Islet precursor cell (in vitro differentiated cells): ENCODE results near the gene SDC1.
A peak's percentile ranks its signal among the peaks of the same experiment; 100 is the strongest.
"Not testable (repeated sequence)": the region's sequence is repeated elsewhere in the genome, so short reads cannot be mapped to it uniquely, and the experiment has no call there.

Experiments used
- DNase-seq: peaks from one replicate; pipeline ENCODE4 v3.0.0-alpha.2; 2018

The SDC1 gene

DNA sequence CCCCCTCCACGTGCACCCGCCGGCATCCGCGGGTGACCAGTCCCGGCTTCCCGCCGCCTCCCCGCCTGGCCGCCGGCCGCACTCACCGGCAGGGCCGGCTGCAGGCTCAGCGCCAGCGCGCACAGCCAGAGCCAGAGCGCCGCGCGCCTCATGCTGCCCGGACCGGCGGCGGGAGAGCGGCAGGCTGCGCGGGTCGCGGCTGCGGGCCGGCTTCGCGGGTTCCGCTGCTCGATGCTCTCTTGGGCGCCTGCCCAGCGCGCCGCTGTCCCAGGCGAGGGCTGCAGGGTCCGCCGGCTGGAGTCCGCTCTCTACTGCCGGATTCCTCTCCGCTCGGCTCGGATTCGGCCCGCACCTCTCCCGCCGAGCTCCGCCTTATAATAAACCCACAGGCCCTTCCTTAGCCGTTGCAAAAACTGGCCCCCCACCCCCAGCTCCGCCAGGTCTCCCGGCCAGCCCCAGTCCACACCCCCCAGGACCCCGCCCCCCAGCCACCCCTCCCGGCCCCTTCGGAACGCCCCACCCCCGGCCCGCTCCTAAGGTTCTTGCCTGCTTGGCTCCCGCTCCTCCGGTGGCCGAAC lies at the start of gene SDC1:
SDC1 (minus strand) TSS at position 415 of the 578 bp plus-strand sequence; CDS start at position 152, 263 bp downstream.
- DNase-seq = peak; percentile 86

DNA sequence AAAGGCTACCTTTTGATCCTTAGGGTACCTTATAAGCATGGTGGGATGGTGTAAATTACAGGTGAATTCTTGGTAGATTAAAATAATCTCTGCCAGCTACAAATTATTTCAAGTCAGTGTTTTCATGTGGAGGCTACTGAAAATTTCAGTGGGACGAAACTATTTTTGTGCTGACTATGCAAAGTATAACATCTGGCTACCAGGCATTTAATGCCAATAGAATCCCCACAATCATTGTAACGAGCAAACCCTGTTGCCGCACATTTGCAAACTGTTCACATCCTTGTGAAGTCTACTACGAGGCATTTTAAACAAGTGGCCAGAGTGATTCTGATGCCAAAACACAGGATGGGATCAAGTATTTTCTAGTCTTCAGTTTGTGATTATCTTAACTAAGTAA lies 48.1 kb upstream of the SDC1 start:
- no peak for DNase-seq

- not testable (repeated sequence) for DNase-seq
These were observed 43.4 kb upstream of the SDC1 start for GRCh38 chr2:20268317-20268716.

GRCh38 chr2:20267529-20267928 lies 42.6 kb upstream of the SDC1 start:
- no peak for DNase-seq

GRCh38 chr2:20264629-20265028 lies 39.7 kb upstream of the SDC1 start:
- DNase-seq = no peak

- DNase-seq = no peak
These were observed 32.5 kb upstream of the SDC1 start for GRCh38 chr2:20257411-20257810.

DNA sequence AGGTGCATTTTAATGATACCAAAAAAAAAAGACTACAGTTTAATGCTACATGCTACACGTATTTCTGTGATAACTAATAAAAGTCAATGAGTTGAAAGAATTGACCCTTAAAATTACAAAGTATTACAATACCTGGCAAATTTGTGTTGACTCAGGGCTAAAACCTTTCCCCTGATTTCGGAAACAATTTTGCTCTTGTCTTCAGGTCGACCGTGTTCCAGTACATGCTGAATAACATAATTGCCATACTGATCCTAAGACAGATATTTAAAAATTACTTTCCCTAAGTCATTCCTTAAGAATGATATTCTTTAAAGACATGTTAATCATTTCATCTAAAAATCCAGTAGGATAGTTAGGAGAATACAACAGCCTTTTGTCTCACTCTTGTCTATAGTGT lies 29.8 kb upstream of the SDC1 start:
- no peak for DNase-seq

DNA sequence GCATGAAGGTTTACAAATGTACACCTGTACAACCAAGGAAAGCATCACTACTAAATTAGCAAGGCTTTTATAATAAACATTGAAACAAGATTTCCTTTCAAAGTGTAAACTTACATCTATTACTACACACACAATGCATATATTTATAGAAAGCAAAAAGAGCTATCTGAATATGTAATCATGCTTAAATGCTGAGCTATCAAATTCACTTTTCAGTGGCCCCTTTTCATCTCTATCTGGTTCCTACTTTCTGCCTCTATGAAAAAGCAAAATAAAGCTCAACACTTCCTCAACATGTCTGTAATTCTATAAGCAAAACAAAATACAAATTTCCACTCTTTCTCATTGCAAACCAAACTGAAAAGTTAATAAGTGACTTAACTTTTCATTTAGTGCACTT lies 25.5 kb upstream of the SDC1 start:
- no peak for DNase-seq

GRCh38 chr2:20249170-20249569 lies 24.2 kb upstream of the SDC1 start:
- DNase-seq = no peak

- no peak for DNase-seq
These were observed 22.2 kb upstream of the SDC1 start for GRCh38 chr2:20247084-20247483.

- not testable (repeated sequence) for DNase-seq
These were observed 18.7 kb upstream of the SDC1 start for GRCh38 chr2:20243637-20244036.

DNA sequence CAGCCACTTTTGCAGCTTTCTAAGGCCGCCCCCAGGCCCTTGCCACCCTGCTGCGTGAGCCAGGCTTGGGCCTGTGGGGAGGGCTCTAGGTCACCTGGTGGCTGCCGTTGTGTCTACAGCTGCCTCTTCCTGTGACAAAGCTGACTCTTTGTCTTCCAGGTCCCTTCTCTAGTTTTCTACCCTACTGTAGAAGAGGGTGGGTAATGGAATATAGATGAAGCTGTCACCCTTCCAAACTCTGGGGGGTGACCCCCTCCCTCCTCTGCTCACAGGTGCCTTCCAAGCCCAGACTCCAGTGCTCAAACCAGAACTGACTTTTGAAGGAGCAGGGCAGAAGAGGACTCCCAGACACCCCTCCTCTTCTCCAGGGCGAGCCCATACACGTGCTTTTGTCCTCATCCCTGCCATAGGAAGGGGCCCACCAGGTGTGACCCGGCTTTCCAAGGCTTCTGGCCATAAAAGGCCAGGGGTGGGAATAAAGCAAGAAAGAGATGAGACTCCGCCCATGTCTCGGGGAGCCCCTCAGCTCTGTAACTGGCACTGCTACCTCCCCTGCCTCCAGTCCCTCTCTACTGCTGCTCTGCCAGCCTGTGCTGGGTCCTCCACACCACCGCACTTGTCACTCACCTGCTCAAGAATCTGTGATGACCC lies 17.9 kb upstream of the SDC1 start:
- peak; percentile 71 for DNase-seq

- no peak for DNase-seq
These were observed 17.2 kb upstream of the SDC1 start for GRCh38 chr2:20241973-20242726.

DNA sequence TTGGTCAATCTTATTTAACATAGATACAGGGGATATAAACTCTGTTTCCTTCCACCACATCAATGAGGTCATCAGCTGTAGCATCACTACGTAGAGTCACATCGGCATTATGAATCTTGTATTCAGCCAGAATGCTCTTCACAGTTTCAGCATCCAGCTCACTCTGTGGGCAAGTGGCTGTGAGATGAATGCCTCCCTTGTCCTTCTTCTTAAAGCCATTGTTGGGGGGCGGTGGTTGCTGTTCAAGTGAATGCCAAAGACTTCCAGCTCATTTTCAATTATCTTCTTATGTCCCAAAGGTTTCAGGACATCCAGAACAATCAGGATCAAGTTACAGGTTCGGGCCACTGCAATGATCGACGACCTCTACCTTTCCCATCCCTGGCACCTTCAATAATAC lies 15.4 kb upstream of the SDC1 start:
- not testable (repeated sequence) for DNase-seq

- no peak for DNase-seq
These were observed 11.6 kb upstream of the SDC1 start for GRCh38 chr2:20236496-20236895.

DNA sequence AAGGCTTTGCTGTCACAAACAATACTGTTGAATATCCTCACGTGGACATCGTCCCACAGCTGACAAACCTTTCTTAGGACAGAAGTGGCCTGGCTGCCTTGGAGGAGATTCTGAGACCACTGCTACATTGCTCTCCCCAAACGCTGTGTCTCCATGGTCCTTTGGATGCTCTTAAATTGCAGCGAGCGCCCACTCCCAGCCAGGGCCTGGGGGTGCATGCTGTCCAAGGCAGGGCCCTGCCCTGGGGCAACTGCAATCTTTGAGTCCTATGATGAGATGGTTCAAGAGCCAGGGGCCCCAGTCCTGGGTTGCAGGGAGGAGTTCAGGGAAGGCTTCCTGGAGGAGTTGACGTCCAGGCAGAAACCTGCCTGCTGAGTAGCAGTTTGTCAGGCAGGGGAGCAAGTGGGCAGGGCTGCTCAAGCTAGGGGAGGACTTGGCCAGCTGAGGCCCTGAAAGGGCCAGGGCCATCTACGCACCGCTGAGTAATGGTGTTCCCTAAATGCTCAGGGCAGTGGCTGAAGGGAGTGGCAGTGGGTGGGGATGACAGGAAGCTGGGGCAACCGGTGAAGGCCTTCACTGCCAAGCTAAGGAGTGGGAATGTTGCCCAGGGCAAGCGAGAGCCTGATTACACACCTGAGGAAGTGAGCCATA lies 10.8 kb upstream of the SDC1 start:
- DNase-seq = no peak

DNA sequence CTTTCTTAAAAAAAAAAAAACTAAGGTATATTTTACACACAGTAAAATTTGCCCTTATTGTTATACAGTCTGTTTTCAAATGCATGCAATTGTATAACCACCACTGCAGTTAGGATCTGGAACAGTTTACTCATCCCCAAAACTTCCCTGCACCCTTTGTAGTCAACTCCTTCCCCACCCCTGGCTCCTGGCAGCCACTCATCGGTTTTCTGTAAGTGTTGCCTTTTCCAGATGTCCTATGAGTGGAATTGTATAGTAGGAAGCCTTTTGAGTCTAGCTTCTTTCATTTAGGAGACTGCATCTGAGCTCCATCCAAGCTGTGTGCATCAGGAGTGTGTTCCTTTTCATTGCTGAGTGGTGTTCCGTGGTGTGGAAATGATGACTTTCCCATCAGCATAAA lies 9.7 kb upstream of the SDC1 start:
- not testable (repeated sequence) for DNase-seq

DNA sequence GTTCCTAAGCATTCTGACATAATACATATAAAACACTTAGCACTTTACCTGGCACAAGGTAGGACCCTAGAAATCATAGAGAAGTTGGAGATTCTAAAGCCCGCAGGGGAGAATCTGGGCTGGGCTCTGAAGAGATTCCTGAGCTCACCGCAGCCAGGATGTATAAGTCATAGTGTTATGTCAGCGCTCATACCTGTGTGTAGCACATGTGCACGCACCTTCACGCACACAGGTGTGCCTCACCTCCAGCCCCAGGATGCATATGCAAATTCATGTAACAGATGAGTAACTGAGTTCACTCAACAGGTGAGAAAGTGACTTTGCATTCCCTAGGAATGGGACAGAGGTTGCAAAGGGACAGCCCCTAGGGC lies 7.9 kb upstream of the SDC1 start:
- DNase-seq = peak; percentile 56

DNA sequence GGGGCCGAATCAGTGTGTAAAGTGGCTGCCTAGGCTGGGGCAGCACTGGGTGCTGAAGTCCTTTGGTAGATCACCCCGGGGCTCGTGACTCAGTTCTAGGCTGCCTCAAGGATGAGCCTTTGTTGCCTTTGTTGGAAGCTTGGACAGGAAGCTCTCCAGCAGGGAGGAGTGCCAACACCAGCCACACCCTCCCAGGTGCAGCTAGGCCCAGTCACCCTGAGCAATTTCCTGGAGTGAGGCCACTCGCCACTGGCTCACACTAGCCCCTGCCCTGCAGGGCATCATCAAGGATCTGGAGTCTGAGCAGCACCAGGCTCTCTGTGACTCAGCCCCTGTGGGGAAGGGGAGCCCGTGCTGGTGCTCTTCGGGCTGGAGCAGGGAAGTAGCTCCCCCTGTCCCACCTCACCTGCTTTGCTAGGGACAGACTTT lies 6.7 kb upstream of the SDC1 start:
- peak; percentile 98 for DNase-seq

DNA sequence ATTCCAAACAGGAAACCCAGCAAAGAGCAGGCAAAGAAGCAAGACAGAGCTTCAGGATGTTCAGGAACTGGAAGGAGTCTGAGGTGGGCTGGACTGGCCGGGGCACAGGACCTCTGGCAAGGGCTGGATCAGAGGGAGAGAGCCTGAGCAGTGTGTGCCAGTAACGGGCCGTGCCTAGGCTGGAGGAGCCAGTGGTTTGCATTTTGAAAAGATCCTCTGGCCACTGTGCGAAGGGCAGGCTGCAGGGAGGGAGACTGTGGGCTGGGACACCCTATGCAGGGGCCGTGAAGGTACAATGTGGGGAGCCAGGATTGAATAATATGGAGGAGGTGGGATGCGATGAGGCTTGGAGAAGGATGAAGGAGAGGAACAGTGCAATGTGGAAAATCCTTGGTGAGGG lies 6.2 kb upstream of the SDC1 start:
- DNase-seq = peak; percentile 51

DNA sequence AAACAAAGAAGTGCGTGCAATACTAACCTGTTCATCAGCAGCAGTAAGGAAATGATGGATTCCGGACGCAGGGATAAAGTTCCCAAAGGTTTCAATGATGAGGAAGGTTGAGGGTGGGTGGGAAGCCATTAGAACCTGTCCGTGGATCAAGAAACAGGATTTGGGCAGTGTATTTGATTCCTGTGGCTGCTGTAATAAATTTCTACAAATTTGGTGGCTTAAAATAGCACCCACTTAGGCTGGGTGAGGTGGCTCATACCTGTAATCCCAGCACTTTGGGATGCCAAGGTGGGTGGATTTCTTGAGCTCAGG lies 5.1 kb upstream of the SDC1 start:
- no peak for DNase-seq

DNA sequence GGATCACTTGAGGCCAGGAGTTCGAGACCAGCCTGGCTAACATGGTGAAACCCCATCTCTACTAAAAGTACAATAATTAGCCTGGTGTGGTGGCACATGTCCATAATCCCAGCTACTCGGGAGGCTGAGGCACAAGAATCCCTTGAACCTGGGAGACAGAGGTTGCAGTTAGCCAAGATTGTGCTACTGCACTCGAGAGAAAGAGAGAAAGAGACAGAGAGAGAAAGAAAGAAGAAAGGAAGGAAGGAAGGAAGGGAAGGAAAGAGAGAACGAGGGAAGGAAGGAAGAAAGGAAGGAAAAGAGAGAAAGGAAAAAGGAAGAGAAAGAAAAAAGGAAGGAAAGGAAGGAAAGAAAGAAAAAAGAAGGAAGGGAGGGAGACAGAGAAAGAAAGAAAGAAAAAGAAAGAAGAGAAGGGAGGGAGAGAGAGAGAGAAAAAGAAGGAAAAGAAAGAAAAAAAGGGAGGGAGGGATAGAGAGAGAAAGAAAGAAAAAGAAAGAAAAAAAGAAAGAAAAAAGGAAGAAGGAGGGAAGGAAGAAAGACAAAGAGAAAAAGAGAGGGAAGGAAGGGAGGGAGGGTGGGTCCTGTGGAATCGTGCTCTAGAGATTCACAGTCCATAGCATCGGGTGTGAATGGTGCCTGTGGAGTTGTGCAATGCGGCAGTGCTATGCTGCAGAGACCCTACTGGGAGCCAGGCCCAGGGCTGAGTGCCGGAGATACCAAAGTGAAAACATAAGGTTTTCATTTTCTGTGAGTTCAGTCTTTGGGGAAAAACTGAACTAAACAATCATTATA lies 4.6 kb upstream of the SDC1 start:
- DNase-seq = no peak

- DNase-seq = peak; percentile 32
These were observed 3.1 kb upstream of the SDC1 start for GRCh38 chr2:20227894-20228505.
